Inflammatory macrophage (primary cell): Measurements from ENCODE around the gene CAGE1.
"Not testable (repeated sequence)": the region's sequence is repeated elsewhere in the genome, so short reads cannot be mapped to it uniquely, and the experiment has no call there.

ENCODE experiments used
- DNase-seq, 2 donors: peaks; one replicate each; pipeline ENCODE4 v3.0.0-alpha.2; 2020 to 2022

Gene CAGE1

GRCh38 chr6:7409740-7410139 is 20.2 kb upstream of the CAGE1 start:
- DNase-seq = no peak

- DNase-seq = no peak
These were observed 17.2 kb upstream of the CAGE1 start for GRCh38 chr6:7406743-7407142.

- no peak for DNase-seq
These were observed 15.0 kb upstream of the CAGE1 start for GRCh38 chr6:7404546-7404945.

GRCh38 chr6:7402716-7403115 is 13.2 kb upstream of the CAGE1 start:
- DNase-seq = peak; percentile 59 to 62

- peak in 1 of 2 donors; percentile 10 for DNase-seq
These were observed 11.5 kb upstream of the CAGE1 start for GRCh38 chr6:7401075-7401474.

- no peak for DNase-seq
These were observed 2.9 kb upstream of the CAGE1 start for GRCh38 chr6:7392402-7392801.

- DNase-seq = peak; percentile 29 to 53
These were observed 1.6 kb upstream of the CAGE1 start for GRCh38 chr6:7391151-7391550.

- DNase-seq = peak in 1 of 2 donors; percentile 5
These were observed 810 bp upstream of the CAGE1 start for GRCh38 chr6:7390226-7390878.

GRCh38 chr6:7389162-7389450 is 436 bp downstream of the CAGE1 start:
- peak in 1 of 2 donors; percentile 52 for DNase-seq

GRCh38 chr6:7381092-7381491 is 8.4 kb downstream of the CAGE1 start:
- no peak for DNase-seq

GRCh38 chr6:7378740-7379139 is 10.8 kb downstream of the CAGE1 start:
- DNase-seq = no peak

- DNase-seq = no peak
These were observed 11.6 kb downstream of the CAGE1 start for GRCh38 chr6:7377961-7378360.

- DNase-seq = peak in 1 of 2 donors; percentile 26
These were observed 15.8 kb downstream of the CAGE1 start for GRCh38 chr6:7373739-7374138.

GRCh38 chr6:7367408-7367807 is 22.1 kb downstream of the CAGE1 start:
- DNase-seq = no peak

- not testable (repeated sequence) for DNase-seq
These were observed 37.6 kb downstream of the CAGE1 start for GRCh38 chr6:7351916-7352315.

GRCh38 chr6:7350591-7350990 is 39.0 kb downstream of the CAGE1 start:
- DNase-seq = not testable (repeated sequence)

- not testable (repeated sequence) for DNase-seq
These were observed 42.0 kb downstream of the CAGE1 start for GRCh38 chr6:7347551-7347997.

- DNase-seq = not testable (repeated sequence)
These were observed 44.6 kb downstream of the CAGE1 start for GRCh38 chr6:7344773-7345450.

GRCh38 chr6:7343546-7344475 is 45.7 kb downstream of the CAGE1 start:
- no peak for DNase-seq

GRCh38 chr6:7341989-7342742 is 47.4 kb downstream of the CAGE1 start:
- DNase-seq = no peak

GRCh38 chr6:7341271-7341670 is 48.3 kb downstream of the CAGE1 start:
- no peak for DNase-seq

GRCh38 chr6:7339007-7339732 is 50.4 kb downstream of the CAGE1 start:
- DNase-seq = peak; percentile 67
